HG02870 (cell line): ENCODE data around the gene SLC8A3.

Experiments used
- ATAC-seq: cut with Tn5 transposase; IDR thresholded peaks from one replicate; pipeline ENCODE4 v1.9.1; 2021; ENCODE audit warnings: mild to moderate bottlenecking, moderate library complexity; ENCODE audit not compliant: unreplicated experiment

Gene SLC8A3

GRCh38 chr14:70121521-70121920 lies 67.2 kb downstream of the SLC8A3 start:
- no peak for ATAC-seq

GRCh38 chr14:70118064-70118463 lies 70.7 kb downstream of the SLC8A3 start:
- ATAC-seq = no peak

GRCh38 chr14:70116278-70116677 lies 72.5 kb downstream of the SLC8A3 start:
- no peak for ATAC-seq

DNA sequence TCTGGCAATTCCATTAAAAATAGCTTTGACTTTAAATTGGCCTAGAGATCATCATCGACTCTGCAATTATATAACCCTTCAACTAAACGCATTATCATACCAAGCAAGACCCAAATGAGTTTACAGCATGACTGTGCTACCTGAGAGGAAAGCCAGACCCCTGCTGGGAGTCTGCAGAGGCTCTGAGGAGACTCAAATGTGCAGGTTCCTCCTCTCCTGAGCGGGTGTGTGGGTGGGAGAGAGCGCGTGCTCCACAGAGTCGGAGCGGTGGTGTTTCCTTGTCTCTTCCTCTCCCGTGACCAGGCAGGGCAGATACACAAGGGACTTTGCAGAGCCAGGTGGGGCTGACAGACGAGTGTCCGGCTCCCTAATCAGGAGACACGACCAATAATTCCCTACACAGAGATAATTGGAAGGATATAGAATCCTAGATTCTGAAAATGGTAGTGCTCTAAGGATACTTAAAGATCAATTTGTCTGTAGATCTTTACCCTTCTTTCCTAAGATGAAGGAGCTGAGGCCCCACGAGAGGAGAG lies 74.1 kb downstream of the SLC8A3 start:
- ATAC-seq = no peak

GRCh38 chr14:70113211-70113610 lies 75.5 kb downstream of the SLC8A3 start:
- no peak for ATAC-seq

DNA sequence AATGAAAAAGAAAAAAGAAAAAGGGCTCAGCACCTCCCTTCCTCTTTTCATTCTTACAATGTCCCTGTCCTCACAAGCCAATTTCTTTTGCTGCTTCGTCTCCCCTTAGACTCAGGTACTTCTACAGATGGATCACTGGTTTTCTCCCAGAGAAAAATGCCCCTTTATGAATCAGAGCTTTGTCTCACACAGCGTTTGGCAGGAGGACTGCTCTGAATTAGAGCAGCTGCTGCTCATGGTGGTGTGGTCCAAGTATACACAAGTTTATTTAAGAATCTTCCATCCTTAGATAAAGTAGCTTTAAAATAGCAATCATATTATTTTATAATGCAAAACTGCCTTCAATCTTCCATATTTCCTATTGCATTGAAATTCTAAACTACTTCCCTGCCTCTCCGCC lies 80.3 kb downstream of the SLC8A3 start:
- no peak for ATAC-seq

- no peak for ATAC-seq
These were observed 81.4 kb downstream of the SLC8A3 start for GRCh38 chr14:70107309-70107708.

- no peak for ATAC-seq
These were observed 88.7 kb downstream of the SLC8A3 start for GRCh38 chr14:70100071-70100470.

- no peak for ATAC-seq
These were observed 90.4 kb downstream of the SLC8A3 start for GRCh38 chr14:70098250-70098809.

DNA sequence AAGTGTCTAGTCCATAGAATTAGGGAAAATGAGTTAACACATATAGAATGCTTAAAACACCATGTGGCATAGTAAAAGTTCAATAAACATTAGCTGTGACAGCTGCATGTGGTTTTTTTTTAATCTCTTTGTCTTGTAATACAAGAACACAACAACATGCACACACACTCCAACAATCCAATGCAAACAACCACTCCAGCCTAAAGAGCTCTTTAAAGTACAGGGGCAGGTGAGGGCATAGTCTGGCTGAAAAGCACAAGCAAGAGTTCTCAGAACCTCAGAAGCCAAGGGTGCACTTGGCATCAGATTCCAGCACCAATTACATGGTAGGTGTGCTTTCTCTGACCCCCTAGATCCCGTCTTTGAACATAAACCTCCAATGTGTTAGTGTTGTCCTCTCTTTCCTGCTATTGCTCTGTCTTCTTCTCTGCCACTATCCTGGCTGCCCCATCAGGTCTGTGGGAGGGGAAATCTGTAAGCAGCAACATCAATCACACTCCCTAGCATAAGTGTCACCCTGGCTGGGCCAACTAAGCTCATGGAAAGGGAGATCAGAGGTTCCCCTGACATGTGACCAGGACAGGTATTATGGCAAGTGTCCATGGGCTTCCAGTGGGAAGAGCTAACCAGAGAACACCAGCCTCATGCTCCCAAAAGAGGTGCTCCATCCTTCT lies 91.0 kb downstream of the SLC8A3 start:
- ATAC-seq = no peak

GRCh38 chr14:70096866-70097265 lies 91.9 kb downstream of the SLC8A3 start:
- no peak for ATAC-seq

GRCh38 chr14:70094631-70095030 lies 94.1 kb downstream of the SLC8A3 start:
- ATAC-seq = no peak

- no peak for ATAC-seq
These were observed 94.6 kb downstream of the SLC8A3 start for GRCh38 chr14:70094106-70094505.

DNA sequence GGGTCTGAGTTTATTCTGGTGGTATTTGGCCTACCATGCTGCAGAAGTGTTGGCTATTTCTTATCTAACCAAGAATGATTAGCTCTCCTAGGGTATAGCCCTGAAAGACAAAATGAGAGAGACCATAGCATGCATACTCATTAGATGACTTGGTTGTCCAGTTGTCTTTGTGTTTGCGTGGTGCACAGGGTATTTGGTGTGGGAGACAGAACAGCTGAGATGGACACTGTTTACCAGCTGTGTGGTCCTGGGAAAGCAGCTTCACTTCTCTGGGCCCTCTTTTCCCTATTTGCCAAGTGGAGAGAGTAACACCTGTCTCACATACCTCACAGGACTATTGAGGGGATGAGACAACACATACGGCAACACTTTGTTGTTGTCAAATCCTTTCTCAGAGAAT lies 95.6 kb downstream of the SLC8A3 start:
- ATAC-seq = no peak

DNA sequence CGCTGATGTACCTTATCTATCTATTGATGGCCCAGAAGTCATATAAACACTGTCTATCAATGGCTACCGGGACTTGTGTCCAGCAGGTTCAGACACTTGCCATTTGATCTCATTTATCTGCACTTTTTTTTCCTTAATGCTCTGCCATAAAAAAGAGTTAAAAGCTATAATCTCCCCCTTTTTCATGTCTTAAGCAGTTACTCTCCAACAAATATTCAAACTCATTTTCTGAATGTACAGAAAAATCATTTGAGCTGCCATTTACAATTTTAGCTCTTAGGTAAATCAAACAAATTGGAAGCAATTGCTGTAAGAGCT lies 101.4 kb downstream of the SLC8A3 start:
- ATAC-seq = no peak

DNA sequence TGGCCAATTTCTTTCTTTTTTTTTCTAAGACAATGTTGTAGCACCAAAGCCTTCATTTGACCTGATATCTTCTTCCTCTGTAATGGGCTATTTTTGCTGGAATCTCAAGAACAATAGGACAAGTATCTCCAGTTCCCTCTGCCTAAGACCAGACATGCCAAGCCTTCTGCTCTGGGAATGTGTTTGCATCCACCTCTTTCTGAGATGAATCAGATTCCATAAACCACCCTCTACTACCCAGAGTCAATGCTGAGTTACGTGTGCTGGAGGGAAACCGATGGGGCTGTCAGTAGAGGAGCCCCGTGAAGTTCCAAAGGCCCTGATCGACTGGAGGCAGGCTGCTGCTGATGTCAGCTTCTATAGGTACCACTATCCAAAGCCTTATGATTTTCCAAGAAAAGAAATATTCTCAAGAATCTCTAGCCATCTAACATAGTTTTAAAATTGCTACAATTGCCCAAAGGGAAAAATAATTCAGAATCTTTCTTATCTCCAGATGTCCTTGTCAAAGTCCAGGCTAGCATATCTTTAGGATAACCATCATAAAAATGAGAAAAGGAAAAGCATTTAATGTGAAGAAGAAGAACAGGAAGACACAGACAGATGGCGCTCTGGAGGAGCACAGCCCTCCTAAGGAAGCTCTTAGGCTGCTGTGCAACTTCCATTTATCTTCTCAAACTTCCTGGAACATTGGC lies 101.9 kb downstream of the SLC8A3 start:
- ATAC-seq = no peak

- no peak for ATAC-seq
These were observed 104.5 kb downstream of the SLC8A3 start for GRCh38 chr14:70084226-70084625.

GRCh38 chr14:70082394-70082793 lies 106.4 kb downstream of the SLC8A3 start:
- ATAC-seq = no peak

DNA sequence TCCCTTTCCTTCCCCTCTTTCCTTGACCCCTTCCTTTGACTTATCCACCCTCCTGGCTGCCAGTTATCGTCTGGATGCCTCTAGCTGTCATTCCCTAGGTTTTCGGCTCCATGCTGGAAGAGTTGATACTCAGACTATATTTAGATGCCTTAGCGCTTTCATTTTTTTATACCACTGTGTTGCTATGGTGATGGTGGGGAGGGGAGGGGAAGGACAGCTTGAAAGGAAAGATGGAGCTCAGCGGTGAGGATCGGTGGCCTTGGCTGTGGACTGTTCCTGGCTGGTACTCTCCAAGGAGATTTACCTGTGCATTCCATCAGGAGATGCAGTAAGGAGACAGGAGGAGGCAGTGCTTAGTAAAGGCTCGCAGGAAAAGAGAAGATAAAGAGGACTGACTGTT lies 108.7 kb downstream of the SLC8A3 start:
- ATAC-seq = no peak

GRCh38 chr14:70078329-70078728 lies 110.4 kb downstream of the SLC8A3 start:
- no peak for ATAC-seq

DNA sequence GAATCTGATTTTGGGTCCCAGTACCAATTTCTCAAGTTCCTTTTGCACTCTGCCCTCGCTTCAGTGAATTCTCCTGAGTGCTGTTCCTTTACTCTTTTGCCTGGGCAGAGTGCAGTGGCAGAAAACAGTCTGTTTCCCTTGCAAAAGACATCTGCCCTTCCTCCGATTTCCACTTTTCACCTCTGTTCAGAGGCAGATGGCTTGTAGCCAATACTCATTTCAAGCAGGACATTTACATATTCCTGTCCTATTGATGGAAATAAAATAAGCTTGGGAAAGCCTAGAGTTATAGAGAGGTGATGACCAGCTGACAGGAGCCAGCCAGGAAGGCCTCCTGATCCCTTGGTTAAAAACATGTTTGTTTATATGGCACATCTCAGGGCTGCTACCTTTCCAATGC lies 111.0 kb downstream of the SLC8A3 start:
- ATAC-seq = no peak

GRCh38 chr14:70077005-70077404 lies 111.7 kb downstream of the SLC8A3 start:
- no peak for ATAC-seq
